T-helper 9 cell (primary cell): ENCODE results near the gene C20orf144.
A peak's percentile ranks its signal among the peaks of the same experiment; 100 is the strongest.

Experiments used
- DNase-seq: peaks from one replicate; pipeline ENCODE4 v3.0.0-alpha.2; 2020

The C20orf144 gene

GRCh38 chr20:33677991-33678702, 16.0 kb downstream of the C20orf144 start:
- DNase-seq = no peak

GRCh38 chr20:33679758-33680485, 17.8 kb downstream of the C20orf144 start:
- DNase-seq = no peak

GRCh38 chr20:33680686-33681085, 18.6 kb downstream of the C20orf144 start:
- no peak for DNase-seq

DNA sequence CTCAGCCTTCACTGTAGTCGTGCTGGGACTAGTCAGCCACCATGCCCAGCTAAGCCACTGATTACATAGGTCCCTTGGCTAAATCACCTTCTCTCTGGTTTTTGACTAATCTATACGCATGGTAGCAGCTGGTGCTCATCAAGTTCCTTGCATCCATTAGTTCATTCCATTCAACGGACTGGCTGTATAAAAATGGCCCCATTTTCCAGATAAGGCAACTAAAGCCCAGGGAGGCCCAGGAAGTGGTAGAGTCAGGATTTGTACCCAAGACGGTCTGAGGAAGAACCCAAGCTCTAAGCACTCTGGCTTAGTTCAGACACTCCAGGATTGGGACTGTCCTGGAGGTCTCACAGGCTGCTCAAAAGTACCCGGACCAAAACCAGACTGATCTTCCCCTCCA, 19.2 kb downstream of the C20orf144 start:
- no peak for DNase-seq

- DNase-seq = no peak
Measured at GRCh38 chr20:33681728-33682353, 19.7 kb downstream of the C20orf144 start.

DNA sequence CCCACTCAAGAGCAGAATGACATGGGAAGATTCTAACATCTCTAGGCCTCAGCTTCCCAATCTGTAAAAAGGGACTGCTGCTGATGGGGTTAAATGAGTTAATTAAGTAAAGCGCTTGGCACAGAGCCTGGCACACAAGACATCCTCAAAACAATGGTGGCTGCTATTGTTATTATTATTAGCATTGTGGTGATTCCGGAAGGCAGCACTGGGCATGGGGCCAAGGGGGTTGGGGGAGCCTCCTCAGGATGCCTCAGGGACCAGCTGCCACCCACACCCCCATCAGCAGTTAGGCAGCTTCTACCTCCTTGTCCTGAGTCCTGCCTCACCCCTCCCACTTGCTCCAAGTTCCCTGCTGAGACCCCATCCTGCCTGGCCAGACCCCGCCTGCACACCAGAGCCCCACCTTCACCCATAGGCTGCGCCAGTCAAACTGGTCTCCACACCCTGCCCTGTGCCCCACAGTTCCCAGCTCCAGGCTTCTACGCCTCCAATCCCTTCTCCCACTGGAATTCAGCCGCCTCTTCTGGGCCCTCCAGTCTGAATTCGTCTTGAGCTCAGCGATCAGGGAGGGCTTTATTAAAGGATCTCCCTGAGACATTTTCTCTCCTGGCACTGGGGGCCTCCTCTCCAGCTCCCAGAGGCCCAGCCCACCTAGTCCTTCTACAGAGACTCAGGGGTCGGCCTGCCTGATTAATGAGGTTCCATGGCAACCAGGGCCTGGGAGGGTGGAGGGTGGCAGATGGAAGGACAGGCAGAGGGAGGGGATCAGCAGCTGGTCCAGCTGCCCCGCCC, 22.6 kb downstream of the C20orf144 start:
- no peak for DNase-seq

DNA sequence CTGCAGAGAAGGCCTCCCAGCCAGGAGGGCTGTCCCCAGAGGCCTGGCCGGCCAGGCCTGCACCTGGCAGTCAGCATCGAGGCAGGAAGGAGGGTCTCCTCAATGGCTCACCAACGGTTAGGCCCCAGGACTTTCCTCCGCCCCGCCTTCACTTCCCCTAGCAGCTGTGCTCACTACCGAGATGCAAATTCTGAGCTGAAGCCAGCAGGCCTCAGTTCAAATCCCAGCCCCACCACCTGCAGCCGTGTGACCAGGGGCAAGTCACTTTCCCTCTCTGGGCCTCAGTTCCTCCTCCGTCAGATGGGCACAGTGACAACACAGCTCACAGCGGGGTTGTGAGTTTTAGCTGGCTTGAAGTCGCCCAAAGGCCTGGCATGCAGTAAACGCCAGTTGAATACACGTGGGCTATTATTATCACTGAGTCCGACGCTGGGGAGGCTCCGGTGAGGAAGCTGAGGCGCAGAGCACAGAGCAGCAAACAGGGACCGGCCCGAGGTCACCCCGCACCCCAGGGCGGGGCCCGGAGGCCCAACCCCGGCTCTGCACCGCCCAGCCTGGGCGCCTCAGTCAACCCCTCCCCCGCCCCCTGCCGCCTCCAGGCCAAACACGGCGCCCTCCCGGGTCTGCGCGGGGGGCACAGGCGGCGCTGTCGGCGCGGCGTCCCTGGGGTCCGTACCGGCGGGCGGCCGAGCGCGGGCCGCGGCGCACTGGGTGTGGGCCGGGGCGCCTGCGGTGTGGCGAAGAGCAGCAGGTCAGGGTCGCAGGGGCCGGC, 23.4 kb downstream of the C20orf144 start:
- DNase-seq = peak; percentile 29

GRCh38 chr20:33686100-33686983, 24.2 kb downstream of the C20orf144 start, which contains the start of gene E2F1:
E2F1 (minus strand) TSS chr20:33686385; CDS start chr20:33686264, 121 bp downstream.
- DNase-seq = peak; percentile 91

DNA sequence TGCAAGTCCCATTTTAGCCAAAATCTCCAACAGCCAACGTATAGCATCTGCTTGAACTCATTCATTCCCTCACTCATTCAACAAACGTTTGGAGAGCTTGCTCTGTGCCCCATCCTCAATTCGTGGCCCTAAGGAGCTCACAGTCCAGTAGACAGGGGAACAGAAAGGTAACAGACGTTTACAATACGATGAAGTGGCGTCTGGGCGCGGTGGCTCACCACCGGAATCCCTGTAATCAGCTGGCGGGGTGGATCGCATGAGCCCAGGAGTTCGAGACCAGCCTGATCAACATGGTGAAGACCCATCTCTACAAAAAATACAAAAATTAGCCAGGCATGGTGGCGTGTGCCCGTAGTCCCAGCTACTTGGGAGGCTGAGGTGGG, 24.8 kb downstream of the C20orf144 start:
- DNase-seq = no peak

- DNase-seq = no peak
Measured at GRCh38 chr20:33687370-33687915, 25.3 kb downstream of the C20orf144 start.

- DNase-seq = no peak
Measured at GRCh38 chr20:33687993-33688937, 26.1 kb downstream of the C20orf144 start.

- no peak for DNase-seq
Measured at GRCh38 chr20:33688938-33689424, 26.9 kb downstream of the C20orf144 start.

GRCh38 chr20:33689493-33689892, 27.4 kb downstream of the C20orf144 start:
- no peak for DNase-seq

- DNase-seq = peak; percentile 24
Measured at GRCh38 chr20:33689973-33690372, 27.8 kb downstream of the C20orf144 start.

DNA sequence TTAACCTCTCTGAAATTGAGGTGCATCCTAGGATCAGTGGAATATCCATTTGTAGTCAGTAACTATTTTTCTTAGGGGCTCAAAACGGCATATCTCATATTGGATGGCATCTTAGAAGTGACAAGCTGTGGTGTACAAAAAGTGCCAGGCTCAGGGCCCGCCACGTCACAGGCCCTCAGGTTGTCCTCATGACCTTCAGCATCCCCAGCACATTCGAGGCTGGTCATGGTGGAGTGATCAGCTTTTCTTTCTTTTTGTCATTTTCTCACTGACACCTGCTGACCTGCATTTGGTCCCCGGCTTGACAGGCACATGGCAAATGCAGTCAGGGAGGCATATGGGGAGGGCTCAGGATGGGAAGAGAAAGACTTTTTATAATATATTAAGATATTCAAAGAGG, 31.2 kb downstream of the C20orf144 start:
- no peak for DNase-seq

DNA sequence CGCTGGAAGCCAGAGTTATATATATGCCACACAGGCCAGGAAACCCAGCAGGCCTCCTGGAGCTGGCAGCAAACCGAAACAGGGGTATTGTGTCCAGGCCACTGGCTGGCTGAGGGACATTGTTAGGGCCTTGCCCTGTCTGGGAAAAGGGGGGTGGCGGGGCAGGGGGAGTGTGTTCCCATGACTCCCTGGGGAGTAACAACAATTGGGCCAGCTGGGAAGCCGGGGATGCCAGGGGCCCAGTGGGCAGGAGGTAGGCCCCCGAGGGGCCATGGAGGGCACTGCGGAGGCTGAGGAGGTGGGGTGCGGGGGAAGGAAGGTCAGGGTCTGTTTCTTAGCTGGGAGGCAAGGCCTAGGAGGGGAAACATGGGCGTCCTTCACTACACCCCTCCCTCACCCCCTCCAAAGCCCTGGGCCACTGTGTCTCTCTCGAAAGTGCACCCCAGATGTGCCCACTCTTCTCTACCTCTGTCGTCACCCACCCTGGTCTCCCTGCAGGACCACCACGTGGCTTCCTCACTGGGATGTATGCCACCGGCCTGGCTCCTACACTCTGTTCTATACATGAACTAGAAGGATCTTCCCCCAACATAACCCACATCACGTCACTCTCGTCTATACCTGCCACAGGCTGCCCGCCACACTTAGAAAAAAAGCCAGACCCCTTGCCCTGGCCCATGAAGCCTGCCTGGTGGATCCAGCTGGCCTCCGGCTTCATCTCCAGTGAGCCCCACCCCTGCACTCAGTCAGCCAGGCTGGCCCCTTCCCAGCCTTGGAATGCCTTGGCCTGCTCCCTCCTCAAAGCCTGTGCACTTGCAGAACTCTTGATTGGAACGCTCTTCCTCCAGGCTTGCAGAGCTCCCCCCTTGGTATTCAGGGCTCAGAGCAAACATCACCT, 31.9 kb downstream of the C20orf144 start:
- no peak for DNase-seq

DNA sequence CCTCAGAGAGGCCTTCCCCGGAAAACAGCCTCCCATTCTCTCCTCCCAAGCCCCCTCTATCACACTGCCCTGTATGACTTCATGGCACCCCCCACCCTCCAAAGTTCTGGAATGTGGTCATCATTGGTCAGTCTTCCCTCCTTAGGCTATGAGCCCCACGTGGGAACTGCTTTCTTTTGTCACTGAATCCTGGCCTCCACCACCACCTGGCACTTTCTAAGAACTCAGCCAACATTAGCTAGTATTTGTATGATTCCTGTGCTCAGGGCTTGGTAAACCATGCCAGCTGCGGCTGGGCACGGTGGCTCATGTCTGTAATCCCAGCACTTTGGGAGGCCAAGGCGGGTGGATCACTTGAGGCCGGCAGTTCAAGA, 32.5 kb downstream of the C20orf144 start:
- DNase-seq = no peak

- DNase-seq = no peak
Measured at GRCh38 chr20:33696448-33696847, 34.3 kb downstream of the C20orf144 start.
